Activated T-cell treated with anti-CD3 and anti-CD28 coated beads, Interleukin-2, amount 50 U/mL, for 48 hours (primary cell): ENCODE data around the gene OR2A12.
"Not testable (repeated sequence)": the region's sequence is repeated elsewhere in the genome, so short reads cannot be mapped to it uniquely, and the experiment has no call there.

Experiments
- DNase-seq, 2 experiments: peaks; one replicate each; pipeline ENCODE4 v3.0.0-alpha.2; 2020

Gene OR2A12, protein sequence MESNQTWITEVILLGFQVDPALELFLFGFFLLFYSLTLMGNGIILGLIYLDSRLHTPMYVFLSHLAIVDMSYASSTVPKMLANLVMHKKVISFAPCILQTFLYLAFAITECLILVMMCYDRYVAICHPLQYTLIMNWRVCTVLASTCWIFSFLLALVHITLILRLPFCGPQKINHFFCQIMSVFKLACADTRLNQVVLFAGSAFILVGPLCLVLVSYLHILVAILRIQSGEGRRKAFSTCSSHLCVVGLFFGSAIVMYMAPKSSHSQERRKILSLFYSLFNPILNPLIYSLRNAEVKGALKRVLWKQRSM

GRCh38 chr7:144085978-144086377 lies at the start of gene OR2A12:
Gene OR2A12 (plus strand): TSS chr7:144086278. CDS start chr7:144095108, 8,830 bp downstream.
- DNase-seq, result no peak

- DNase-seq, result no peak
Observed at GRCh38 chr7:144036302-144036885, 49.7 kb upstream of the OR2A12 start.

- DNase-seq, result no peak
Observed at GRCh38 chr7:144037414-144038035, 48.6 kb upstream of the OR2A12 start.

DNA sequence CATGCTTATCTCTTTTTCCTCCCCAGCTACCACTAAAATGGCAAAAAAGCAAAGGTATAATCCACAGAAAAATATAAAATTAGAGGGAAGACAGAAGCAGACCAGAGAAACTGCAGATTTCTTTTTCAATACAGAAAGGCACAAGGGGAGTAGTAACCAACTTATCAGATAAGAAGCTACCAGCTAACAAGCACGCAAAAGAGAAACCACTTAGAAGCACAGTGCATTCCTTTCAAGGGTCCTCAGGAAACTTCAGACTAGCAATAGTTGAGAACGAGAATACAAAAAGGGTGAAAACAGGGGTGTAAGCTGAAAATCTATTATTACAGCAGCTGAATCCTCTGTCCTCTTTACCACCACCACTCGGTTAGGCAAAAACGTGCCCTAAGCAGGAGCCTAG lies 47.2 kb upstream of the OR2A12 start:
- no peak for DNase-seq

DNA sequence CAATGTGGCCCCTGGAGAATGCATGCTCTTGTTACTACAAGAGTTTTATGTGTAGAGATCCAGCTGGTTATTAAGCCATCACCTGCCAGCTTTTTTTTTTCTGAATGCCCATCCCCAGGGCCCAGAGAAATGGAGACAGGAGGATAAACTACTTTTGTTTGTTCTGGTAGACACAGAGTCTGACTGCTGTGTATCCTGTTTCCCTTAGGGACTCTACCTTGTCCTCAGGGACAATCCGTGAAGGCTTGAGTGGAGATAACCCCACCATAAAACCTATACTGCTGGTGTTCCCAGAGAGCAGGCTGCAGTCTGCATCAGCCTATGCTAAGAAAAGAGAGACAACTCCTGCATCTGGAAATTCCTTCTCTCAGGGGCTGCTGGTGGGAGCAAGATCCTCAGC lies 37.4 kb upstream of the OR2A12 start, which contains the start of gene OR2A5:
Gene OR2A5, plus strand, starts transcription at position 301 of the 400 bp plus-strand sequence. CDS start 1,454 bp downstream, outside the sequence.
- DNase-seq, result no peak

- no peak for DNase-seq
Observed at GRCh38 chr7:144049491-144049890, 36.6 kb upstream of the OR2A12 start.

- no peak for DNase-seq
Observed at GRCh38 chr7:144050093-144050492, 36.0 kb upstream of the OR2A12 start.

- DNase-seq, result not testable (repeated sequence)
Observed at GRCh38 chr7:144050884-144051283, 35.2 kb upstream of the OR2A12 start.

DNA sequence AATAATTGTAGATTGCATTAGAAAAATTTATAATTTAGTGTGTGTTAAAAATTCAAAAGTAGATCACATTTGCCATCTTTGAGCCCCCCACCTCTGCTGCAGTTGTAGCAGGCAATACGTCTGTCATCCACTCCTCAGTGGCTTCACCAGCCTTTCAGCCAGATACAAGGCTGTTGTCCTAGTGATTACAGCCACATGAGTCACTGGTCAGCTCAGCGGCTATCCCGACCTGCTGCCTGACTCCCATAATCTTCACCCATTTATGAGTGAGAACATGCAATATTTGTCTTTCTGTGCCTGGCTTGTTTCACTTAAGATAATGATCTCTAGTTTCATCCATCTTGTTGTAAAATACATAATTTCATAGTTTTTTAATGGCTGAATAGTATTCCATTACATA lies 28.1 kb upstream of the OR2A12 start:
- DNase-seq, result no peak

- no peak for DNase-seq
Observed at GRCh38 chr7:144063710-144064109, 22.4 kb upstream of the OR2A12 start.

GRCh38 chr7:144069511-144069910 lies 16.6 kb upstream of the OR2A12 start, which contains the start of gene OR2A25:
Gene OR2A25 (plus strand): TSS chr7:144069811. CDS start chr7:144074220, 4,409 bp downstream.
- DNase-seq, result no peak

DNA sequence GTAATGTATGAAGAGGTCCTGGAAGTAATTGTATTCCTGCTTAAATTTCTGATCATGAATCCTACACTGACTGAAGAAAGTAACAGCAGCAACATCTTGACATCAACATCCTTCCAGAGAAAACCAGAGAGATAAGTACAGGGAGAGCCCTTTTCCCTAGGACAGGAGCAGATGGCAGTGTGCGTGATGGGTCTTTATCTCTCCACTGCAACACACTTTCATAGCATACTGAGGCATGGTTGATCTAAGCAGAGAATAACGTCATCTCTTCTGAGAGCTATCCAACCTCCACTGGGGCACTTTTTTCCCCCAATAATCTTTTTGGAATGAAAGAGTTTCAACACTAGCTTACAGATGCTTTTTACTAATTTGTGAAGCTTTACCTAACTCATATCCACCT lies 16.1 kb upstream of the OR2A12 start:
- DNase-seq, result no peak

GRCh38 chr7:144074374-144074773 lies 11.7 kb upstream of the OR2A12 start:
- DNase-seq, result no peak

GRCh38 chr7:144086730-144087129 lies 652 bp downstream of the OR2A12 start:
- no peak for DNase-seq

GRCh38 chr7:144087230-144087629 lies 1.2 kb downstream of the OR2A12 start:
- no peak for DNase-seq

DNA sequence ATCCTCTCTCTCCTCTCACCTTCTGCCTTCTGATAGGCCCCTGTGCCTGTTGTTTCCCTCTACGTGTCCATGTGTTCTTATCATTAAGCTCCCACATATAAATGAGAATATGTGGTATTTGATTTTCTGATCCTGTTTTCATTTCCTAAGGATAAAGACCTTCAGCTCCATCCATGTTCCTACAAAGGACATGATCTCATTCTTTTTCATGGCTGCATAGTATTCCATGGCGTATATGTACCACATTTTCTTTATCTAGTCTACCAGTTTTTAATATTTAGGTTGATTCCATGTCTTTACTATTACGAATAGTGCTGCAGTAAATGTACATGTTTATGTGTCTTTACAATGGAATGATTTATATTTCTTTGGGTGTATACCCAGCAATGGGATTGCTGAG lies 4.6 kb downstream of the OR2A12 start:
- no peak for DNase-seq

DNA sequence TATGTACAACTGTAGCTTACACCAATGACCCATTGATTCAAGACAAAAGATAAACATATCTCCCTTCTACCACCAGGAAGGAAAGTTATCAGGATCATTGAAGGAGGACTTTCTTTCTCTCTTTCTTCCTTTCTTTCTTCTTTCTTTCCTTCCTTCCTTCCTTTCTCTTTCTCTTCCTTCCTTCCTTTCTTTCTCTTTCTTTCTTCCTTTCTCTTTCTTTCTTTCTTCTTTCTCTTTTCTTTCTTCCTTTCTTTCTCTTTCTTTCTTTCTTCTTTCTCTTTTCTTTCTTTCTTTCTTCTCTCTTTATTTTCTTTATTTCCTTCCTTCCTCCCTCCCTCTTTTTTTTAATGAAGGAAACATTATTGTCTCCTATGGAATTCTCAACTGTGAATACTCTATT lies 12.7 kb downstream of the OR2A12 start:
- no peak for DNase-seq

- DNase-seq, result no peak
Observed at GRCh38 chr7:144100607-144101006, 14.5 kb downstream of the OR2A12 start.

- no peak for DNase-seq
Observed at GRCh38 chr7:144102041-144102440, 16.0 kb downstream of the OR2A12 start.

GRCh38 chr7:144105211-144105610 lies 19.1 kb downstream of the OR2A12 start:
- no peak for DNase-seq

GRCh38 chr7:144109283-144109682 lies 23.2 kb downstream of the OR2A12 start, which contains the start of gene OR2A2:
Gene OR2A2 (plus strand): TSS chr7:144109583. CDS start chr7:144109583, 0 bp downstream.
- no peak for DNase-seq

- DNase-seq, result no peak
Observed at GRCh38 chr7:144110272-144110671, 24.2 kb downstream of the OR2A12 start.

DNA sequence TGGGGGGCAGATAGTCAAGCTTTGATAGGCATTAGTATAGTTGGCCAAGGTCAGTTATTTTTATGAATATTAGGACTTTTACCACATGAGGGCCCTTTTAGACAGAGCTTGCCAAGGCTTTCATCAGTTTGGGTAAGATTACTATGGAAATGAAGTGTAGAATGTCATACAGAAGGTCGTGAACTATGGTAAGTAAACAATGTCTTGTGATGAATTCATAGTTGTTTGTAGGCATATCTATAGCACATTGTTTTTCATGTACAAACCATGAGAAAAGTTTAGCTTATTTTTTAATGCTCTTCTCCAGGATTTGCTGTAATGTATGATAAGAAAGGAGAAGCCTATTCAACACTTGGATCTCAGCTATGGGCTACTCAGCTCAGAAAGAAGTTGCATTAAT lies 27.6 kb downstream of the OR2A12 start:
- no peak for DNase-seq

DNA sequence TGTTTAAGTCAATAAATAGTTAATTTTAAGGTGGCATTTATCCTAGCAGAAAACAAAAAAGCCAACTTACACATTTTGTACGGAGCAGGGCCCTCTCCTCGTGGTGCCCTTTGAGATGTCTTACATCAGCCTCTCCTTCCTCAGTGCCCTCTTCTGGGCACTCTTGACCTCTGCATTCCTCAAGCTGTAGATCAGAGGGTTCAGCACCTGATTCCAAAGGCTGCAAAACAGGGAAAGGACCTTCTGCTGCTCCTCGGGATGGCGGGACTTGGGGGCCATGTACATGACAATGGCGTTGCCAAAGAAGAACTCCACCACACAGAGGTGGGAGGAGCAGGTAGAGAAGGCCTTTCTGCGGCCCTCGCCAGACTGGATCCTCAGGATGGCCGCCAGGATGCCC lies 32.3 kb downstream of the OR2A12 start:
- no peak for DNase-seq
